Smooth muscle cell (in vitro differentiated cells): Measurements from ENCODE around the gene NLRX1. TPM values are rescaled to one million over a fixed set of nuclear protein-coding genes. Genes with fewer than 3 reads are reported as not detected.

ENCODE experiments used
- DNase-seq: peaks from one replicate; lab custom pipeline; 2025; ENCODE audit not compliant: unreplicated experiment; lab: John Stamatoyannopoulos, UW
- H2AFZ ChIP-seq: fragments of 200-600 bp; sonication (generic); 2 replicates; pipeline ENCODE4 v1.6.0; 2016; ENCODE audit warnings: antibody characterized with exemption, low read depth, mild to moderate bottlenecking
- H3F3A ChIP-seq: fragments of 200-600 bp; sonication (generic); 2 replicates; pipeline ENCODE4 v1.6.0; 2017; ENCODE audit warnings: antibody characterized with exemption, low read depth
- H3K27ac ChIP-seq: fragments of 200-600 bp; sonication (generic); 2 replicates; pipeline ENCODE4 v1.5.1; 2016; ENCODE audit warnings: low read depth, mild to moderate bottlenecking
- H3K27me3 ChIP-seq: fragments of 200-600 bp; sonication (generic); 2 replicates; pipeline ENCODE4 v1.6.1; 2016; ENCODE audit warnings: low read depth, mild to moderate bottlenecking
- H3K36me3 ChIP-seq: fragments of 200-600 bp; sonication (generic); 2 replicates; pipeline ENCODE4 v1.5.1; 2016; ENCODE audit warnings: low read depth
- H3K4me1 ChIP-seq: fragments of 200-600 bp; sonication (generic); 2 replicates; pipeline ENCODE4 v1.5.1; 2016; ENCODE audit warnings: low read depth
- H3K4me2 ChIP-seq: fragments of 200-600 bp; sonication (generic); 2 replicates; pipeline ENCODE4 v1.6.0; 2016; ENCODE audit warnings: mild to moderate bottlenecking
- H3K4me3 ChIP-seq: fragments of 200-600 bp; sonication (generic); 2 replicates; pipeline ENCODE4 v1.5.1; 2016; ENCODE audit warnings: mild to moderate bottlenecking
- H3K79me2 ChIP-seq: fragments of 200-600 bp; sonication (generic); 2 replicates; pipeline ENCODE4 v1.6.0; 2016; ENCODE audit warnings: low read depth, mild to moderate bottlenecking
- H3K9ac ChIP-seq: fragments of 200-600 bp; sonication (generic); 2 replicates; pipeline ENCODE4 v1.6.0; 2016; ENCODE audit warnings: low read depth
- H3K9me3 ChIP-seq: fragments of 200-600 bp; sonication (generic); replicated peaks from 2 replicates; pipeline ENCODE4 v1.5.1; 2016; ENCODE audit warnings: low read depth
- H4K20me1 ChIP-seq: fragments of 200-600 bp; sonication (generic); 2 replicates; pipeline ENCODE4 v1.6.0; 2016; ENCODE audit warnings: low read depth
- WGBS: methylation state at CpG from one replicate; pipeline ENCODE4 v1.1.7; 2016; ENCODE audit warnings: low lambda C conversion rate; 5-methylcytosine and 5-hydroxymethylcytosine counted together
- polyA plus RNA-seq: library from polyadenylated mRNA; unstranded; fragments of >200 nt; fragmentation: Nextera tagmentation; extraction: Ambion mirVana; gene quantifications from 2 replicates; pipeline ENCODE4 v1.2.1, GENCODE V29; 2016
- total RNA-seq: library from RNA; depleted of rRNA; stranded (reverse); fragments of >200 nt; gene quantifications from 2 replicates; pipeline ENCODE4 v1.2.3, GENCODE V29; 2014
- TF ChIP-seq, protein P1 (sequence below): fragments of 200-600 bp; sonication (generic); IDR thresholded peaks from 2 replicates; pipeline ENCODE4 v1.5.1; 2017; ENCODE audit warnings: borderline replicate concordance, mild to moderate bottlenecking, antibody characterized with exemption; ENCODE audit not compliant: insufficient read depth, poor library complexity, severe bottlenecking

NLRX1 gene
- total and polyA plus RNA-seq, 2 experiments from 2014 or later = 13.0 to 18.7 TPM

DNA sequence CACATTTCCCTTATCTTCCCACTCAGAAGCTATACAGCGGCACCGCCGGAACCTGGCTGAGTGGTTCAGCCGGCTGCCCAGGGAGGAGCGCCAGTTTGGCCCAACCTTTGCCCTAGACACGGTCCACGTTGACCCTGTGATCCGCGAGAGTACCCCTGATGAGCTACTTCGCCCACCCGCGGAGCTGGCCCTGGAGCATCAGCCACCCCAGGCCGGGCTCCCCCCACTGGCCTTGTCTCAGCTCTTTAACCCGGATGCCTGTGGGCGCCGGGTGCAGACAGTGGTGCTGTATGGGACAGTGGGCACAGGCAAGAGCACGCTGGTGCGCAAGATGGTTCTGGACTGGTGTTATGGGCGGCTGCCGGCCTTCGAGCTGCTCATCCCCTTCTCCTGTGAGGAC, 4.9 kb downstream of the NLRX1 start:
- DNase-seq = no peak
- no peak overlapping the region for H3K4me2 ChIP-seq
- WGBS = 97% methylated on average over 21 of the region's 21 CpGs
- H3F3A ChIP-seq = no peaks in the 10 kb centered on the region
- no peaks in the 10 kb centered on the region for H3K27me3 ChIP-seq
- H2AFZ ChIP-seq = no peak overlapping the region
- H4K20me1 ChIP-seq = no peaks in the 10 kb centered on the region
- H3K4me3 ChIP-seq = no peak overlapping the region
- no peaks in the 10 kb centered on the region for H3K4me1 ChIP-seq
- H3K9me3 ChIP-seq = no peaks in the 10 kb centered on the region
- no peak overlapping the region for H3K9ac ChIP-seq
- TF ChIP-seq, protein P1, sequence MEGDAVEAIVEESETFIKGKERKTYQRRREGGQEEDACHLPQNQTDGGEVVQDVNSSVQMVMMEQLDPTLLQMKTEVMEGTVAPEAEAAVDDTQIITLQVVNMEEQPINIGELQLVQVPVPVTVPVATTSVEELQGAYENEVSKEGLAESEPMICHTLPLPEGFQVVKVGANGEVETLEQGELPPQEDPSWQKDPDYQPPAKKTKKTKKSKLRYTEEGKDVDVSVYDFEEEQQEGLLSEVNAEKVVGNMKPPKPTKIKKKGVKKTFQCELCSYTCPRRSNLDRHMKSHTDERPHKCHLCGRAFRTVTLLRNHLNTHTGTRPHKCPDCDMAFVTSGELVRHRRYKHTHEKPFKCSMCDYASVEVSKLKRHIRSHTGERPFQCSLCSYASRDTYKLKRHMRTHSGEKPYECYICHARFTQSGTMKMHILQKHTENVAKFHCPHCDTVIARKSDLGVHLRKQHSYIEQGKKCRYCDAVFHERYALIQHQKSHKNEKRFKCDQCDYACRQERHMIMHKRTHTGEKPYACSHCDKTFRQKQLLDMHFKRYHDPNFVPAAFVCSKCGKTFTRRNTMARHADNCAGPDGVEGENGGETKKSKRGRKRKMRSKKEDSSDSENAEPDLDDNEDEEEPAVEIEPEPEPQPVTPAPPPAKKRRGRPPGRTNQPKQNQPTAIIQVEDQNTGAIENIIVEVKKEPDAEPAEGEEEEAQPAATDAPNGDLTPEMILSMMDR = no peak
- H3K27ac ChIP-seq = no peak overlapping the region
- no peaks in the 10 kb centered on the region for H3K36me3 ChIP-seq
- no peaks in the 10 kb centered on the region for H3K79me2 ChIP-seq

DNA sequence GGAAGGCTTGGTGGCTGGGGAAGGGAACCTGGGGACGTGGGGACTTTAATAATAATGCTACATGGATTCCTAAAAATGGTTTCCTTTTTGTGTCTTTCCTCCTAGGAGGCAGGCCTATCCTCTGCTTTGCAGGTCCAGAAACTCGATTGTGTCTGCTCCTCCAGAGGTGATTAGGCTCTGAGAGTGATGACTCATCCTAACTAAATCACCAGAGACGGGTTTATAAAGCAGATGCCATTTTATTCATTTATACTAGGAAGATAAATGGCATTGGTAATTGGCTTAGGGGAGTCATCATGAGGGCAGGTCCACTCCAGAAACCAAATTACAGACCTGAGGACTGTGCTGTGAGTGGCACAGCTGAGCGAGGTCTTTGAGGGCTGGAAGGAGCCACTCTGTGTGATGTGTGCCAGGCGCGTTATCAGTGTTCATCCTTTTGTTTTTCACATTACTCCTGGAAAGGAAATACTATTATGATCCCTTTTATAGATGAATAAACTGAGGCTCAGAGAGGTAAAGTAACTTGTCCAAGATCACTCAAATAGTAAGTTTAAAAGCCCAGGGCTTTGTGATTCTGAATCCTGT, 7.1 kb downstream of the NLRX1 start:
- H2AFZ ChIP-seq = no peak overlapping the region
- WGBS = 63% methylated on average over 6 of the region's 6 CpGs
- TF ChIP-seq, protein P1 = no peak
- no peaks in the 10 kb centered on the region for H3K9me3 ChIP-seq
- no peak overlapping the region for H3K27ac ChIP-seq
- no peaks in the 10 kb centered on the region for H3K79me2 ChIP-seq
- no peak for DNase-seq
- no peak overlapping the region for H3K4me2 ChIP-seq
- H3K9ac ChIP-seq = no peak overlapping the region
- H3K36me3 ChIP-seq = no peaks in the 10 kb centered on the region
- no peaks in the 10 kb centered on the region for H3K4me1 ChIP-seq
- H3K27me3 ChIP-seq = no peaks in the 10 kb centered on the region
- H3F3A ChIP-seq = no peaks in the 10 kb centered on the region
- no peak overlapping the region for H3K4me3 ChIP-seq
- no peaks in the 10 kb centered on the region for H4K20me1 ChIP-seq

DNA sequence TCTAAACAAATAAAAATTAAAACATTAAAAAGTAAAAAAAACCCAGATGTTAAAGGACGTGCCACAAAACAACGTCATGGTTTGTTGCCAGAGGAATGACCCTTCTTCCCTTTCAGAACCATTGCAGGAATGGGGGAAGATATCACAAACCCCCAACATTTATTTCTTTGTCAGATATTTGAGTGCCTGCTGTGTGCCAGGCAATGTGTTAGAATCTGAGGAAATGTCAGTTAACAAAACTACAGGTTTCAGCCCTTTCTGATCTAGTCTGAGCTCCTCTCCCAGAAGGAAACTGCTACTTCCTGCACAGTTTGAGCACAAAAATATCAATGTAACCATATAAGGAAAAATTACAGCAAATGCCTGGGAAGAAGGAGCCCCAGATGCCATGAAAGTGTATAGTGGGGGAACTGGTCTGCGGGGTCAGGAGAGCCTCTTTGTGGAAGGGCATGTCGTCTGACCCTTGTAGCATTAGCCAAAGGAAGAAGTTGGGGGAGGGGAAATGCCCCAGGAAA, 9.7 kb downstream of the NLRX1 start:
- Histone ChIP-seq H3K4me1 (no peaks in the 10 kb centered on the region), H3K4me3 (no peak overlapping the region), H3K27me3 (no peaks in the 10 kb centered on the region), H3K36me3 (no peaks in the 10 kb centered on the region), H3F3A (no peaks in the 10 kb centered on the region), H2AFZ (no peak overlapping the region), H4K20me1 (no peaks in the 10 kb centered on the region), H3K4me2 (no peak overlapping the region), H3K9ac (no peak overlapping the region), H3K9me3 (no peaks in the 10 kb centered on the region), H3K79me2 (no peaks in the 10 kb centered on the region), H3K27ac (no peak overlapping the region)
- TF ChIP-seq, protein P1 = no peak
- 77% methylated on average over 4 of the region's 4 CpGs for WGBS
- no peak for DNase-seq

DNA sequence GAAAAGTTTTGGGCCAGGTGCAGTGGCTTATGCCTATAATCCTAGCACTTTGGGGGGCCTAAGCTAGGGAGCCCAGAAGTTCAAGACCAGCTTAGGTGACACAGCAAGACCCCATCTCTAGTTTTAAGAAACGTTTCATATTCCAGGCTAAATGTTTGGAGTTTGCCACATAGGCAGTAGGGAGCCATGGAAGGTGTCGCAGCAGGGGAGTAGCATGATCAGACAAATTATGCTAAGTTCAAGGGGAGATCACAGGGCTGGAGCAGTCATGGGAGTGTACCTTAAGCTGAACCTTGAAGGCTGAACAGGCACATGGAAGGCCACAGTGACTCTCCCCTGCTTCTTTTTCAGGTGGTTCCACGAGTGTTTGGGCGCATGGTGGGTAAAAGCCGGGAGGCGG, 10.8 kb downstream of the NLRX1 start:
- DNase-seq = no peak
- Histone ChIP-seq H3K4me3 (no peak overlapping the region), H3K9ac (no peak overlapping the region), H3K4me2 (no peak overlapping the region), H3K4me1 (no peaks in the 10 kb centered on the region), H3K79me2 (no peaks in the 10 kb centered on the region), H3K27ac (no peak overlapping the region), H4K20me1 (no peaks in the 10 kb centered on the region), H3K27me3 (no peaks in the 10 kb centered on the region), H3K36me3 (no peaks in the 10 kb centered on the region), H2AFZ (no peak overlapping the region), H3K9me3 (no peaks in the 10 kb centered on the region), H3F3A (no peaks in the 10 kb centered on the region)
- TF ChIP-seq, protein P1 = no peak
- 92% methylated on average over 6 of the region's 6 CpGs for WGBS
